AG04450 (cell line): ENCODE data around the gene MTRF1. TPM values are rescaled to one million over a fixed set of nuclear protein-coding genes. Genes with fewer than 3 reads are reported as not detected.
"Not testable (repeated sequence)": the region's sequence is repeated elsewhere in the genome, so short reads cannot be mapped to it uniquely, and the experiment has no call there.

ENCODE experiments used
- CTCF ChIA-PET: fragments of 300-600, 350-600 bp; formaldehyde crosslinking; extraction: SDS; loops from one replicate; lab custom pipeline; 2022; ENCODE audit warnings: antibody characterized with exemption, inconsistent platforms; lab: Charles Lee
- POLR2A ChIA-PET: fragments of 350-600 bp; formaldehyde crosslinking; extraction: SDS; loops from one replicate; lab custom pipeline; 2021; ENCODE audit warnings: antibody characterized with exemption, inconsistent platforms; lab: Yijun Ruan, JAX
- DNase-seq: peaks from one replicate; pipeline ENCODE4 v3.0.0-alpha.2; 2011; ENCODE audit warnings: low read depth, low spot score
- H3K27ac ChIP-seq: one replicate; pipeline ENCODE4 v1.5.1; 2012; ENCODE audit warnings: low read depth, low read length, control low read depth
- H3K27me3 ChIP-seq: one replicate; pipeline ENCODE4 v1.6.0; 2012; ENCODE audit warnings: low read length; ENCODE audit not compliant: control insufficient read depth, insufficient read depth
- H3K4me3 ChIP-seq: 2 replicates; pipeline ENCODE4 v1.5.1; 2011; ENCODE audit warnings: mild to moderate bottlenecking, low read depth, low read length, control low read depth
- H3K9me3 ChIP-seq: 2 replicates; pipeline ENCODE4 v1.5.1; 2012; ENCODE audit warnings: low read length; ENCODE audit not compliant: control insufficient read depth, insufficient read depth
- CTCF ChIP-seq: IDR thresholded peaks from 2 replicates; pipeline ENCODE4 v1.5.1; 2011; ENCODE audit warnings: low read depth, low read length, control low read depth, inconsistent platforms
- polyA plus RNA-seq: library from polyadenylated mRNA; depleted of rRNA; stranded (reverse); fragments of >200 nt; gene quantifications from 2 replicates; pipeline ENCODE4 v1.2.3, GENCODE V29; 2011

MTRF1 gene
- polyA plus RNA-seq, 1 experiment = 14.6 TPM

- TF ChIP-seq CTCF = no peak
- DNase-seq = no peak
- CTCF ChIA-PET = no interaction called here
- POLR2A ChIA-PET = no interaction called here
- Histone ChIP-seq H3K27me3 (no peaks in the 10 kb centered on the region), H3K27ac (no peak overlapping the region), H3K9me3 (no peaks in the 10 kb centered on the region), H3K4me3 (no peak overlapping the region)
These were observed 18.8 kb upstream of the MTRF1 start for GRCh38 chr13:41282129-41282571.

- H3K27me3 ChIP-seq, DNase-seq, POLR2A ChIA-PET, H3K9me3 ChIP-seq, CTCF ChIA-PET, H3K27ac ChIP-seq, H3K4me3 ChIP-seq: not testable (repeated sequence)
These were observed 15.8 kb upstream of the MTRF1 start for GRCh38 chr13:41279156-41279555.

GRCh38 chr13:41276824-41277223 lies 13.4 kb upstream of the MTRF1 start:
- CTCF ChIA-PET = no interaction called here

DNA sequence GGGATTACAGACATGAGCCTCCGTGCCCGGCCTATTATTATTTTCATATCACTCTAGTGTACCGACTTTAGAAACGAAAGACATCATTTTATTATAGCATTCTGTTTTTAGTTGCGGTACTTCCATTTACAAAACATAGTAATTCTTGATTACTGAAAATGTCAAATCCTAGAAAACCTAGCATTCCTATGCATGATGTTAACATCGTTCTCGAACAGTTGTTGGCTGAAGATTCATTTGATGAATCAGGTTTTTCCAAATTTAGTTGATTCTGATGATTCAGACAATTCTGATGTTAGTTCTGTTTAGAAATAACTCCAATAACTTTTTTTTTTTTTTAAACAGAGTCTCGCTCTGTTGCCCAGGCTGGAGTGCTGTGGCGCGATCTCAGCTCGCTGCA lies 11.5 kb upstream of the MTRF1 start:
- CTCF ChIA-PET = no interaction called here
- H3K27ac ChIP-seq = no peak overlapping the region
- POLR2A ChIA-PET = no interaction called here
- H3K9me3 ChIP-seq = peaks cover 2% of the 10 kb centered on the region; the same call in 1 of the 2 replicates
- H3K27me3 ChIP-seq = no peaks in the 10 kb centered on the region
- DNase-seq = no peak
- H3K4me3 ChIP-seq = no peak overlapping the region
- TF ChIP-seq CTCF = no peak

More at GRCh38 chr13:41276824-41277223, 13.4 kb upstream of the MTRF1 start:
- no peak for TF ChIP-seq CTCF
- POLR2A ChIA-PET = interaction anchor here (0.6 kb wide), 1 partner anchor 369 kb away, joined by 5 read pairs; no protein-coding TSS in a partner anchor
- DNase-seq = no peak
- Histone ChIP-seq H3K9me3 (no peaks in the 10 kb centered on the region; the same call in 1 of the 2 replicates), H3K4me3 (no peak overlapping the region), H3K27ac (no peak overlapping the region), H3K27me3 (no peaks in the 10 kb centered on the region)

GRCh38 chr13:41273831-41274441 lies 10.6 kb upstream of the MTRF1 start:
- DNase-seq = no peak
- H3K4me3 ChIP-seq = no peak overlapping the region
- peaks cover 7% of the 10 kb centered on the region for H3K9me3 ChIP-seq
- H3K27me3 ChIP-seq = no peaks in the 10 kb centered on the region
- H3K27ac ChIP-seq = no peak overlapping the region
- ChIA-PET CTCF (no interaction called here), POLR2A (no interaction called here)
- TF ChIP-seq CTCF = no peak
